GM20431 (cell line): ENCODE data around the gene KCNH4.
"Not testable (repeated sequence)": the region's sequence is repeated elsewhere in the genome, so short reads cannot be mapped to it uniquely, and the experiment has no call there.

Experiments
- in situ Hi-C: fragments of 300-500 bp; cut with MseI, MboI; formaldehyde crosslinking; loops from one replicate; pipeline ENCODE4 v1.15.0; 2020; ENCODE audit warnings: low sequenced_read_pairs; ENCODE audit not compliant: unreplicated experiment

The KCNH4 gene

GRCh38 chr17:42180411-42180921 lies 476 bp downstream of the KCNH4 start:
- in situ Hi-C loops, result no loop called here

- in situ Hi-C loops, result no loop called here
Observed at GRCh38 chr17:42179911-42180410, 981 bp downstream of the KCNH4 start.

DNA sequence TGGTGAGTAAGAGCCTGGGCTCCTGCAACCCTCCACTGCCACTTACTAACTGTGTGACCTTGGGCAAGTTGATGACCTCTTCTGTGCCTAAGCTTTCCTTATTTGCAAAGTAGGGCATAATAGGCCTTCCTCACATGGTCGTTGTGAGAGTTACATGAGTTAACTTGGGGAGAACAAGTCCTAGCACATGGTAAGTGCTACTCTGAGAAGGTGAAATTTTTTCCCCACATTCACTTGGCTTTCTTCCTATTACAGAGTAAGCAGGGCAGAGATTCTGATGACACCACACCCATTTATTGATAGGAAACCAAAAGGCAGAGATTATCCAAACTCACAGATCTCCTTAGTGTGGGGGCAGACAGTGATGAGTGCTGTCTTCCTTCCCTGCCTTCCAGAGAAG lies 1.6 kb downstream of the KCNH4 start:
- in situ Hi-C loops, result no loop called here

DNA sequence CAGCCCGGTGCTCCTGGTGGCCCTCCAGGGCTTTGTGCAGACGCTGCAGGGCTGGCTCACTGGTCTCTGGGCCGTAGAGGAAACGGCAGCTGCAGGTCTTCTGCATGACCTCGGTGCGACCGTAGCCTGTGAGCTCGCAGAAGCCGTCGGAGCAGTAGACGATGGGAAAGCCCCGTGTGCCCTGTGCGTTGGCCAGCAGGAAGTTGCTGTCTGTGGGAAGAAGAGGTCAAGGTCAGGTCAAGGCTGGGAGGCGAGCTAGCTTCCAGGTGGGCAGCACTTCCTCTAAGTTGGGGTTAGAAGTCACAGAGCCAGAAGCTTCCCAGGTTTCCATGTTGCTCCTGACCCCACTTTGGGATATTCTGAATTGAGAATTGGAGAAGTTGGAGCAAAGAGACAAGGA lies 2.1 kb downstream of the KCNH4 start:
- in situ Hi-C loops, result no loop called here

- in situ Hi-C loops, result no loop called here
Observed at GRCh38 chr17:42177684-42178083, 3.3 kb downstream of the KCNH4 start.

- in situ Hi-C loops, result no loop called here
Observed at GRCh38 chr17:42174126-42174783, 6.7 kb downstream of the KCNH4 start.

- in situ Hi-C loops, result no loop called here
Observed at GRCh38 chr17:42171831-42172230, 9.1 kb downstream of the KCNH4 start.

DNA sequence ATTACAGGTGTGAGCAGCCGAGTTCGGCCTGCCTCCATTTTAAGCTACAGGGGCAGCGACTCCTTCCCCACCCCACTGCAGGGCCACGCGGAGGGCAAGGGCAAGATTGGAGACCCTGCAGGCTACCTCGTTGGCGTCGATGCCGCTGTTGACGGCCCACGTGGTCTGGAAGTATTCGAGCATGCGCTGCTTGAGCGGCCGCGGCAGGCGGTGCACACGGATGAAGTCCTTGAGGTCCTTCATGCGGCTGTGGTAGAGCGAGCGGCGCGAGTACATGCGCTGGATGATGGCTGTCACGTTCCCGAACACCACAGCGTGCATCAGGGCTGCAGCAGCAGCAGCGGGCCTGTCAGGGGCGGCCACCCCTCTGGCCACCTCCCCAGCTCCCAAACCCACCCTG lies 11.6 kb downstream of the KCNH4 start:
- in situ Hi-C loops, result no loop called here

DNA sequence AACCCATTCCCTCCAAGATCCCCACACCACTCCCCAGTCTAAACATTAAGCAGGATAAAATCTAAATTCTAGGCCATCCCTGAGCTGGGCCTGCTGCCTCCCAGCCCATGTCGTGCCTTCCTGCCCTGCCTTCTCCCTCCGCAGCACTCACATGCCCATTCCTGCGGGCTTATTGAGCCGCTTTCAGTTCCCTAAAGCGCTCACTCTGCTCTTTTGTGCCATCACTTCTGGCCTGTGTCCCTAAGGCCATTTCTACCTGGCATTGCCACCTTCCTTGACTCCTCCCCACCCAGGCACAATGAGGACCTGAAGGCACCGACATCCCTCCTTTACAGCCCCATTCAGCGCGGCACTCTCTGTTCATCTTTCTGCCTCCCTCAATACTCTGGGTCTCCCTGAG lies 13.1 kb downstream of the KCNH4 start:
- in situ Hi-C loops, result no loop called here

GRCh38 chr17:42166196-42166763 lies 14.7 kb downstream of the KCNH4 start:
- in situ Hi-C loops, result no loop called here

GRCh38 chr17:42165751-42166150 lies 15.2 kb downstream of the KCNH4 start:
- in situ Hi-C loops, result no loop called here

- in situ Hi-C loops, result no loop called here
Observed at GRCh38 chr17:42163696-42164407, 17.1 kb downstream of the KCNH4 start.

GRCh38 chr17:42163113-42163512 lies 17.8 kb downstream of the KCNH4 start:
- in situ Hi-C loops, result no loop called here

GRCh38 chr17:42160531-42160910 lies 20.4 kb downstream of the KCNH4 start:
- in situ Hi-C loops, result no loop called here

DNA sequence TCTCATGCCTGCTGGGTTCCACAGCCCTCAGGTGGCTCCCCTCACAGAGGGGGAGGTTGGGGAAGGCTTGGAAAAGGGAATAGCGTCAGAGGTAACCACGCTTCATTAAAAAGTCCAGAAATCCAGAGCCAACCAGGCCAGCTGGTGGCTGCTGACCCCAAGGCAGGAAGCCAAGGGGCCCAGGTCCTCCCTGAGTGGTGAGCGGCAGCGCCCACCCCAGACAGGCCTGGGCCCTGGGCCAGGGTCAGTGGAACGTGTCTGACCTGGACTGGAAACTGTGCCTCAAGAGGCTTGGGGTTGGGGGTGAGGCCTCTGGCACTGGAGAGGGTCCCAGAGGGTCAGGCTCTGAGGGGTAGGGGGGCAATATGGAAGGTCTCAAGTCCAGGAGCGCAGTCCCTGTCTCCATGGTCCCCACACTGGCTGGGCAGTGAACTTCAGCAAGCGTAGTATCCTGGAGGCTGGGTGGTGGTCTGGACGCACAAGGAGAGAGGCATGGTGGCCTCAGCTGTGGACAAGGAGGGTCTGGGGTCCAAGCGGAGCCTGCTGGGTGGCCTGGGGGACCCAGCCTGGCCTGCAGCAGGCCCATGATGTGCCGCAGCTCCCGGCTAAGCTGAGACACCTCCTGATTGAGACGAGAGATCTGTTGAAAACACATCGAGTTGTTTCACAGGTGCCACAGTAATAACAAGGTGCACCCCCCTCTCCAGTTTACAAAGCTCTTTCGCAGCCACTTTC lies 21.0 kb downstream of the KCNH4 start:
- in situ Hi-C loops, result no loop called here

GRCh38 chr17:42155614-42156045 lies 25.3 kb downstream of the KCNH4 start:
- in situ Hi-C loops, result no loop called here

- in situ Hi-C loops, result no loop called here
Observed at GRCh38 chr17:42153919-42154742, 26.8 kb downstream of the KCNH4 start.

DNA sequence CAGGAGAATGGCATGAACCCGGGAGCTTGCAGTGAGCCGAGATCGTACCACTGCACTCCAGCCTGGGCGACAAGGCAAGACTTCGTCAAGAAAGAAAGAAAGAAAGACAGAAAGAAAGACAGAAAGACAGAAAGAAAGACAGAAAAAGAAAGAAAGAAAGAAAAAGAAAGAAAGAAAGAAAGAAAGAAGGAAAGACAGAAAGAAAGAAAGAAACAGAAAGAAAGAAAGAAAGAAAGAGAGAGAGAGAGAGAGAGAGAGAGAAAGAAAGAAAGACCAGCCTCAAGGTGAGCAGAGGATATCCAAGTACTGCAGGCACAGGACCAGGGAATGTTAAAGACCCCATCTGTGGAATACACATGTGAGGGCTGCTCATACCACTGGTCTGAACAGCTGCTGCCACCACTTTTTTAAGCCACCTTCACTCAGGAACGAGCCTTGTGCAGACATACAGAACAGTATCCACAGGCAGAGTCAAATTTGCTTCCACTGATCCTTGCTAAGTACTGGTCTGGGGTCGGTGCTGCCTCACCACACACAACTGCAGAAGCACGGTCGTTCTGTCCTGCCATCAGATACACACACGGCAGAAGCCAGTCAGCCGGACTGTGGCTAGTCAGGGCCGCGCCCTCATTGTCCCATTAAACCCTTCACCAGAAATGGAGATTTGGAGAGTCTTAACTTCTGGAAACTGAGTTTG lies 33.9 kb downstream of the KCNH4 start:
- in situ Hi-C loops, result no loop called here

DNA sequence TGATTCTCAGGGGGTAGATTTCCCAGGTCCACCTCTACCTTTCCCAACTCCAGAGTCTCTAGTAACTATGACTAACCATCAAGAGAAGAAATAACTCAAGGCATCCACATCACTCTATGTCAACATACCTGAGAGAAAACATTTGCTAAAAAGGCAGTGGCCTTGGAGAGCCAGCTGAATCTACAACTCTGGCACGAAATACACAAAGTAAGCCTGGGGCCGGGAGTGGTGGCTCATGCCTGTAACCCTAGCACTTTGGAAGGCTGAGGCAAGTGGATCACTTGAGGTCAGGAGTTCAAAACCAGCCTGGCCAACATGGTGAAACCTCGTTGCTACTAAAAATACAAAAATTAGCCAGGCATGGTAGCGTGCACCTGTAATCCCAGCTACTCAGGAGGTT lies 37.8 kb downstream of the KCNH4 start:
- in situ Hi-C loops, result not testable (repeated sequence)
